Hepatocyte (in vitro differentiated cells): Measurements from ENCODE around the gene XIRP2.

ENCODE experiments used
- CTCF ChIP-seq: fragments of 200-600 bp; sonication (generic); IDR thresholded peaks from 2 replicates; pipeline ENCODE4 v1.5.1; 2016; ENCODE audit warnings: antibody characterized with exemption, mild to moderate bottlenecking; ENCODE audit not compliant: poor library complexity
- EZH2 ChIP-seq: fragments of 200-600 bp; sonication (generic); IDR thresholded peaks from 2 replicates; pipeline ENCODE4 v1.6.1; 2016; ENCODE audit warnings: antibody characterized with exemption, mild to moderate bottlenecking, borderline replicate concordance
- EZH2phosphoT487 ChIP-seq: fragments of 200-600 bp; sonication (generic); IDR thresholded peaks from one replicate; pipeline ENCODE4 v1.6.1; 2018; ENCODE audit warnings: antibody characterized with exemption, mild to moderate bottlenecking, low read depth, moderate library complexity; ENCODE audit not compliant: unreplicated experiment, severe bottlenecking

GRCh38 chr2:166932032-166932431, 43.8 kb downstream of the XIRP2 start:
- TF ChIP-seq EZH2, result no peak
- TF ChIP-seq CTCF, result no peak
- no peak for TF ChIP-seq EZH2phosphoT487
